Kasumi-1 (cell line): ENCODE data around the gene NELFCD.
"Not testable (repeated sequence)": the region's sequence is repeated elsewhere in the genome, so short reads cannot be mapped to it uniquely, and the experiment has no call there.

Source experiments
- DNase-seq, 2 experiments: peaks; one replicate each; lab custom pipeline; 2025; lab: John Stamatoyannopoulos, UW

NELFCD gene

DNA sequence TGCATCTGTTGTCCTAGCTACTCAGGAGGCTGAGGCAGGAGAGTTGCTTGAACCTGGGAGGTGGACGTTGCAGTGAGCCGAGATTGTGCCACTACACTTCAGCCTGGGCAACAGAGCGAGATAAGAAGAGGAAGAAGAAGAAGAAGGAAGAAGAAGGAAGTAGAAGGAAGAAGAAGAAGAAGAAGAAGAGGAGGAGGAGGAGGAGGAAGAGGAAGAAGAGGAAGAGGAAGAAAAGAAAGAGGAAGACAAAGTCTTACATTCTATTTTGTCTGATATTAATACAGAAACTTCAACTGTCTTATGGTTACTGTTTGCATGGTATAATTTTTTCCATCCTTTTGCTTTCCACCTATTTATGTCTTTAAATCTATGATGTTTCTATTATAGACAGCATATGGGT, 7.2 kb upstream of the NELFCD start:
- DNase-seq: no peak

DNA sequence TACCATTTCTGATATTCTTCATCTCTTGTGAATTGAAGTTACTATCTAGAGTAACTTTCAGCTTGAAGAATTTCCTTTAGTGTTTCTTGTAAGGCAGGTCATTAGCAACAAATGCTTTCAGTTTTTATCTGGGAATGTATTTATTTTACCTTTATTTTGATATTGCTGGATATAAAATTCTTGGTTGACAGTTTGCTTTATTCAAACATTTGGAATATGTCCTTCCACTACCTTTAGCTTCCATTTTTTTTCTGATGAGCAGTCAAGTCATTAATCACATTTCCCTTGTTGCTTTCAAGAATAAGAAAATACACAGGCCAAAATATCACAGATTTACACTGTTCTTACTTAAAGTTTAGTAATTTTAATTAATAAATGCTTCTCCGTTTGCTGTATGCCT, 5.7 kb upstream of the NELFCD start:
- no peak for DNase-seq

DNA sequence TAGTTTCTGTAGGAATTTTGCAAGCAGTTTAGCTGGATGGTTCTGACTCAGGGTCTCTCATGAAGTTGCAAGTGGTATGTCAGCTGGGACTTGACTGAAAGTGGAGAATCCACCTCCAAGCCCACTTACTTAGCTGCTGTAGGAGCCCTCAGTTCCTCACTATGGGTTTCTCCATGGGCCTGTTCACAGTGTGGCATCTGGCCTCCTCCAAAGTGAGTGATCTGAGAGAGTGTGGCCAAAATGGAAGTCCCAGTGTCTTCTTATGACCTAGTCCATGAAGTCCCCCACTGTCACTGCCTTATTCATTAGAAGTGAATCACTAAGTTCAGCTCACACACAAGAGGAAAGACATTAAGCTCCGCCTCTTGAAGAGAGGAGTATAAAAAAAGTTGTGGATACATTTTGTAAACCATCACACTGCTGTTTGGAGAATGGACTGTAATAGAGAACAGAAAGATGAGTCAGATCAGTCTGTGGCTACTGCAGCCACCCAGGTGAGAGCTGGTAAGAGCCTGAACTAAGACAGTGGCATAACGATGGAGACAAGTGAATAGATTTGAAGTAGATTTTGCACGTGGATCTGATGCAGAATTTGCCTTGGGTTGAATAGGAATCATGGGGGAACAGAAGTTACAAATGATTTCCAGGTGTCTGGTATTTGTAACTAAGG, 4.9 kb upstream of the NELFCD start:
- DNase-seq: no peak

DNA sequence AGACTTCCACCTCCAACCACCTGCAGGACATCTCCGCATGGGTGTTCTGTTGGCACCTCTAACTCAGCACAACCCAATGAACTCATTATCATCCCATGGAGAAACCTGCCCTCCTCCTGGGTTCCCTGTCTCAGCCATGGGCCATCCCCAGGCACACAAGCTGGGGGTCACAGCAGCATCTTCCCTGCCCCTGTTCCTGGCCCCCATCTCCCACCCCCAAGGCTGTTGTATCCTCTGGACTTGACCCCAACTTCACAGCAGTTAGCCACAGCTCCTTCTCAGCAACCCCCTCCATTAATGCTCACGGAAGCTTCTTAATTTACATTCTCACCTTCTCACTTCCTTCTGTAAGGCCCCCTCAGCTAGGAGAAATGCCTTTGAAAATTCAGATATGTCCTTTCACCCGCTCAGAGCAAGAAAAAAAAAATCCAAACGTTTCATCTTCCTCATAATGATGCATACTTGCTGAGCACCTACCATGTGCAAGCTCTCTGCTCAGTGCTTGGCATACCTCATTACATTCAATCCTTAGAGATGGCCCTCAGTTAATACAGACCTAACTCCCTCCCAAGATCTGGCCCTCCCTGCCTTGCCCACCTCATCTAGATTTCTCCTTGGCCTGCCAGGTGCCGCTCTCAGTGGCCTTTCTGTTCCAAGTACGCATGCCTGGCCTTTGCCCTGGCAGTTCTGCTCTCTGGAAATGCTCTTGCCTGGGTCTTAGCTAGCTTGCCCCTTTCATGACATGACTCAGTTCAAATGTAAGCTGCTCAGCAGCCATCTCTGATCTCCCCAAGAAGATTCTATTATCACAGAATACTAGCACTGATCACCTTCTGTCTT, 2.5 kb upstream of the NELFCD start:
- DNase-seq: no peak

DNA sequence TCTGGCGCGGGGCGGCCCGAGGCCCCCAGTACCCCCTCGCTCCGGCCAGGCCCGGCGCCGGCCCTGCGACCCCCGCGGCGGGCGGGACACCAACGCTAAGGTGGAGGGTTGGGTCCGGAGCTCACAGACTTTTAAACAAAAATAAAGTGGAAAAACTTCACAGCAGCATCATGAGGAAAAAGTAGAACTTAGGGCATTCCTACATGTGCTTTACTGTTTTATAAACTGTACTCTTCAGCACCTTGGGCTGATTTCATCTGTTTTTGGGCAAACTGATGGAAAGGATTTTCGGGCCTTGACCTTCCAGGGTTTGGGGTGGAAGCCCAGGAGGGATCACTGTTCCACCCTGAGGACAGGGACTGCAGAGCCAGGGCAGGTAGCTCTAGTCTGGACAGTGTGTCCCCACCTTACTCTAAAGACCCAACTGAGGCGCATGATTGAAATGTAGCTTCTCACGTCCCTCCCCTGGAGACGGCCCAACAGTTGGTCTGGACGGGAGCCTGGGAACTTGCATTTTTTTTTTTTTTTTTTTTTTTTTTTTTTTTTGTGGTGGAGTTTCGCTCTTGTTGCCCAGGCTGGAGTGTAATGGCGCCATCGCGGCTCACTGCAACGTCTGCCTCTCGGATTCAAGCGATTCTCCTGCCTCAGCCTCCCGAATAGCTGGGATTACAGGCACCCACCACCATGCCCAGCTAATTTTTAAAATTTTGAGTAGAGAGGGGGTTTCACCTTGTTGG, 740 bp downstream of the NELFCD start:
- DNase-seq: peak in 1 of 2 experiments; percentile 45

DNA sequence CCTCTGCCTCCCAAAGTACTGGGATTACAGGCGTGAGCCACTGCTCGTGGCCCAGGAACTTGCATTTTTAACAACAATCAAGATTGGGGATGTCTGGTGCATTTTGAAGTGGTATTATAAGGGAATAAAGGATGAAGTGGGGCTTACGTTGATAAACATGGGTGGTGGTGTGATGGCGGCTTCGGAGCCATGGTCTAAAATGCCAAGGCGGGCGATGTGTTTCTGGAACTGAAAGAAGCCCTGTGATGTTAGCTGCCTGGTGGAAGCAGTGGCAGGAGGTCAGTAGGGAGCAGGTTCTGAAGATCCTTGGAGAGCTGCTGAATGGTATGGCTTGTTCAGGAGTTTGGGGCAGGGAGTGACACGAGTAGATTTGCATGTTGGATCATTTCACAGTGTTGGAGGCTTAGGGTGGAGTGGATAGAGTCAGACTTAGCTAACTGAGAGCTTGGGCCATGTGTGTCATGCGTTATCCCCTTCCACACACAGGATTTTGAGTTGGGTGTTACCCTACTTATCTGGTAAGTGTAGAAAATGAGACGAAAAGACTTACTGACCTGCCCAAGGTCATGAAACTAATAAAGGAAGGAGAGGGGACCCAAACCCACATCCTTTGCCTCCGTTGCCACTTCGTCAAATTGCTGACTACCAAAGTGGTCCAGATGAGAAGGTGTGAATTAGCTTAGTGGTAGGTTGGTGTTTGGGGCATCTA, 1.5 kb downstream of the NELFCD start:
- DNase-seq: no peak

DNA sequence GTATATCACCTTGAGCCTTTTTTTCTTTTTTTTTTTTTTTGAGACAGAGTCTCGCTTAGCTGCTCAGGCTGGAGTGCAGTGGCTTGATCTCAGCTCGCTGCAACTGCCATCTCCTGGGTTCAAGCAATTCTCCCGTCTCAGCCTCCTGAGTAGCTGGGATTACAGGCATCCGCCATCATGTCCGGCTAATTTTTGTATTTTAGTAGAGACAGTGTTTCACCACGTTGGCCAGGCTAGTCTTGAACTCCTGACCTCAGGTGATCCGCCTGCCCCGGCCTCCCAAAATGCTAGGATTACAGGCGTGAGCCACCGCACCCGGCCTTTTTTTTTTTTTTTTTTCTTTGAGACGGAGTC, 2.0 kb downstream of the NELFCD start:
- not testable (repeated sequence) for DNase-seq

DNA sequence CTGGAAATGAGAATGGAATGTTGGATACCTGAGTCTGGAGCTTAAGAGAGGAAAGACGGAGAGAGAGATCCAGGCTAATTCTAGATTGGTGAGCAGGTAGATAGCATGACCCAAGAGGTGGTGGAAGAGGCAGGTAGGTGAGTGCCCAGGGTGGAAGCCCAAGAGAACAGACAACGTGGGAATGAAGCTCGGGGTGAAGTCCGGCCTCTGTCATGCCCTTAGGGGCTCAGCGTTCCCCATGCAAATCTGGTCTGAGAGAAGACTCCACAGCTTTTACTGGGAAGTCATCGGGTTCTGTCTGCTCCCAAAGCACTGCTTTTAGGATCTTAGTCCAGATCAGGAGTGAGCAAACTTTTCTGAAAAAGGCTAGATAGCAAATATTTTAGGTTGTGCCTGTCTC, 3.6 kb downstream of the NELFCD start:
- DNase-seq: no peak

DNA sequence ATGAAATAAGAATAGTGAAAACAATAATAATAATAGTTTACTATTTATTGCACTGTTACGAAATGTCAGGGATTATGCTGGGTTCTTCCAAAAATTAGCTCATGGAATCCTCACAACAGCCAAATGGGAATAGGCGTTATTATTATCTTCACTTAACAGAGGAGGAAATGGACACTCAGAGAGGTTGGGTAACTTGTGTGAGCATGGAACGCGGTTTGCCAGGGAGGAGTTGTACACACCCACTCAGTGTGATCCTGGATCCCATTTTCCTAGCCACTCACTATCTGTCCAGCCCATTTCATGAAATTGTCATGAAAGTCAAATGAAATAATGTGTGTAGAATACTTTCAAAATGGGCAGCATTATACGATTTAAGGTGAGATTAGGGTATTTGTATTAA, 4.6 kb downstream of the NELFCD start:
- DNase-seq: no peak

DNA sequence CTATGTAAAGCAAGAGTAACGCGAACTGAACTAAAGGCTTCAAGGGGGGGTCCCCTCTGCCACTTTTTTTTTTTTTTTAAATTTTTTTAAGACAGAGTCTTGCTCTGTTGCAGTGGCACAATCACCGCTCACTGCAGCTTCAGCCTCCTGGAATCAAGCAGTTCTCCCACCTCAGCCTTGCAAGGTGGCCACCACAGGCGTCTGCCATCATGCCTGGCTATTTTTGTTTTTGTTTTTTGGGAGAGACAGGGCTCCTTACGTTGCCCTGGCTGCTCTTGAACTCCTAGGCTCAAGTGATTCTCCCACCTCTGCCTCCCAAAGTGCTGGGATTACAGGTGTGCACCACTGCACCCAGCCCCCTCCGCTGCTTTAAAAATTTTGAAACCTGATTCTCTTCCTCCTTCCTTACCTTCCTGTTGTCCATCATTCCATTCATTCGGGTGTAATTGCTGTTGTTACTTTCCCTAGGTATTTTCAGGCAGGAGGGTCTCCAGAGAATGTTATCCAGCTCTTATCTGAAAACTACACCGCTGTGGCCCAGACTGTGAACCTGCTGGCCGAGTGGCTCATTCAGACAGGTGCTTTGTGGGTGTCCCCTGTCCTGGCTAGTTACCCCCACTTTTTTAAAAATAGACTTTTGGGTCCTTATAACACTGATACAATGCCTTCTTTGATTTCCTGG, 5.4 kb downstream of the NELFCD start:
- no peak for DNase-seq

DNA sequence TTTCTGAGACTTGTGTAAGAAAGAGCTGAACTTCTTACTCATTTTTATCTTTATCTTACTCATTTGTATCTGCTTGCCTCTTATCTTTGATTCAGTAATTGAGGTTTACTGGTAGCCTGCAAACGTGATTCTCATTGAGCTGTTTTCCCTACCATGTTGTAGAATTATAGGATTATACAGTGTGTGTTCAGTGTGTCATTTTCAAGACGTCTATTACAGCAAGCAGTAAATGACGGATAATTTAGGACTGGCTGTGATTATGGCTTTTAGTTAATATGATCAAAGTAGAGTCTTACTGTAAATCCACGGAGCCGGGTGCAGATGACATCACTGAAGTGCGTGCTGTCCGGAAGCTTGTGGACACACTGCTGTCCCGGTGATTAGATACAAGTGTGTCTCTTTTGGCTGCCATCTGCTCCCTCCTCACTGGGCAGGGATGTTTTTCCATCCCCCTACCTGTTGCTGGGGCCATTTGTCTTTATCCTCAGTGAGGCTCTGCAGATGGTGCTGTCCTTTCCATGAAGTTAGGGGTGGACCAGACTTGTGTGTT, 6.0 kb downstream of the NELFCD start:
- no peak for DNase-seq

DNA sequence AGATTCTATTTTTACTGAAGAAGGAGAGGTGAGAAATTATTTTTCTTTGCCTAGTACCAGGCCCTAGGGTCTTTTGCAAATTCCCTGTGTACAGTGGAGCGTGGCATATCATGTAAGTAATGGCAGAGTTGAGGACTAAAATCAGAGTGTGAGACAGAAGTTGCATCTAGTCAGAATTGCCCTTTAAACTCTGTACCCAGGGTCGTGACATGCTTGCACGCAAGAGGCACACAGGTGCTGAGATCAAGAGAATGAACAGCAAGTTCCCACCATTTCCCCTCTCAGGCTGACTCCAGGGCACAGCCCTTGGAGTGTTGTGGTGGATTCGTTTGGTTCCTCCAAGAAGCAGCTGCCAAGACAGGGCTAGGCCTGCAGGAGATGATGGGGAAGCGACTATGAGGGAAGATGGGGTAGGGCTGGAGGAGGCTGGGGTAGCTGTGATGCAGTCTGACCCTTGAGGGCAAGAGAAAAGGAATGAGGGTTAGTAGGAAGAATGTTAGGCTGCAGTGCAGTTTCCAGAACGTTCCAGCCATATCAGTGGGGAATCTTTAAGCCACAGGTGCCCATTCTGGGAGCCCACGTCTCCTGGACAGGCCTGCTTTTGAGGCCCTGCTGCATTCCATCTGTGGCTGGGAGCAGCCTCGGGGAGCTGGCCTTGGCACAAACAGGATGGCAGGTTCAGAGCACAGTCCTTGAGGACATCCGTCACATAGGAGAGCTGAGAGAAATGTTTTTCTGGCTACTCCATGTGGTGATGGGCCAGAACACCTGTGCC, 6.9 kb downstream of the NELFCD start:
- DNase-seq: no peak

DNA sequence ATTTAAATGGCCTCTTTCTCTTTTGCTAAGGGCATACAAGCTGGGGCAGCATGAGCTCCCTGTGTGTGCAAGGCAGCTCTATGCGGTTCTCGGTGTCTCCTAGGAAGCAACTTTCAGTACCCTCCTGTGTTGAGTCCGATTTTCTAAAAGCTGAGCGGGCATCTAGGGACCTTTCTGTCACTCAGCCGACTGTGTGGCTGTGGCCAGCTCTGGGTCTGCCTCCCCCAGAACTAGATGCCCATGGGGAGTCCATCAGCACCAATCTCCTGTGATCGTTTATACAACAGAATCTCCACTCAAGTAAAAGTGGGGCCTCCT, 7.5 kb downstream of the NELFCD start:
- DNase-seq: no peak

DNA sequence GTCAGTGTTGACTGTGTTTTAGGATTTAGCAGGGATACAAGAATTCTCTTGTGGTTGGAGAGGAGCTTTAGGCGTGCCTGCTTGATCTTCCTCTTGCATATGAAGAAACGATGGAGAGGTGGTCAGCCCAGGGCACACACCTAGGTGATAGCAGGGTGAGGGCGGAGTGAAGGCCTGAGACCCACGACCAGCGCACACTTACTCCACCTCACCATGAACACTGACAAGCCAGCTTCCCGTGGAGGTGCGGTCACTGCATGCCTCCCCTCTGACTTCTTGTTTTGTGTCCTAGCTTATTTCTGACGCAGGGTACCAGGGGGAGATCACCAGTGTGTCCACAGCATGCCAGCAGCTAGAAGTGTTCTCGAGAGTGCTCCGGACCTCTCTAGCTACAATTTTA, 8.1 kb downstream of the NELFCD start:
- no peak for DNase-seq

DNA sequence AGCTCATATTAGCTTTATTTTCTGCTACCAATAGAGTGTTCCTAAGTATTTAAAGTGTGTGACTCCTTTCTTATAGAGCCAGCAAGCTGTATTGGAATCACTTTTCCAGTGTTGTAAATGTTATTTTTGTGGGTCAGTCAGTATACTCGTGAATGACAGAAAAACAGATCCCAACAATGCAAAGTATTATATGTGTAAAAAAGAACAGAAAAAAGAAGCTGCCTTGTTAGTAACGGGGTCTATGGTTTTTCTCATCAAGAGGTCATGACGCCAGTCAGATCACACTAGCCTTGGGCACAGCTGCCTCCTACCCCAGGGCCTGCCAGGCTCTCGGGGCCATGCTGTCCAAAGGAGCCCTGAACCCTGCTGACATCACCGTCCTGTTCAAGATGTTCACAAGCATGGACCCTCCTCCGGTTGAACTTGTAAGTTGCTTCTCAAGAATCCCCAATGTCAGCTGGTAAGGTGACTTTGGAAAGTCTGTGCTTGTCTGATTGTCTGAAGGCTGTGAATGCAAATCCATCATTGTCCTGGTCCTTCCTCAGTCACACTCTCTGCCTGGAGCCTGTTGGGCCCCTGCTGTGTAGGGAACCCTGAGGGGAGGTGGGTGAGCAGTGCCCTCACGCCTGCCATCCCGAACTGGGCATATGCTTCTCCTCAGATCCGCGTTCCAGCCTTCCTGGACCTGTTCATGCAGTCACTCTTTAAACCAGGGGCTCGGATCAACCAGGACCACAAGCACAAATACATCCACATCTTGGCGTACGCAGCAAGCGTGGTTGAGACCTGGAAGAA, 9.8 kb downstream of the NELFCD start:
- DNase-seq: no peak

DNA sequence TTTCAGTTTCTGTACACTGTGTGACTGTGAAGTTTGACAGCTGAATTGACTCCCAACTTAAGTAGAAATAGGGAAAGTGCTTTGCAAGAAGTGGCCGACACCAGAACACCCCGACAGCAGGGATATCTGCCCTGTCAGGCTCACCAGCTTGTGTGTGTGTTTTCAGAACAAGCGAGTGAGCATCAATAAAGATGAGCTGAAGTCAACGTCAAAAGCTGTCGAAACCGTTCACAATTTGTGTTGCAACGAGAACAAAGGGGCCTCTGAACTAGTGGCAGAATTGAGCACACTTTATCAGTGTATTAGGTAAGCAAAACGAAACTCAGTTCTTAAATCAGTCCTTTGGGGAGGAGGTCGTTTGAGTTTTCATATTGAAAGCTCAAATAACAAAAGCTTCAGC, 10.7 kb downstream of the NELFCD start:
- no peak for DNase-seq

DNA sequence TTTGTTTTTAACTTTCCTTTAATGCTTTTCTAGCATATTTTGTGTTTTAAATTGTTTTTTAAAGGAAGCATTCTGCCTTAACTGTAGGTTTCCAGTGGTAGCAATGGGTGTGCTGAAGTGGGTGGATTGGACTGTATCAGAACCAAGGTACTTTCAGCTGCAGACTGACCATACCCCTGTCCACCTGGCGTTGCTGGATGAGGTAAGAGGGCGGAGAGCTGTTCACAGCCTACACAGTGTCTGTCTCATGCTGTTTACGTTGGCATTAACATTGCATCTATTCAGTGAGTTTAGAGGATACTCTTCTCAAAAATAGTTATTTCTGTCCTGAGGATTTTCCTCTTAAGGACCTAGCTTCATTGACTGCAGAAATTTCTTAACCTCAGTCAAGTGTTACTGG, 11.9 kb downstream of the NELFCD start:
- no peak for DNase-seq

DNA sequence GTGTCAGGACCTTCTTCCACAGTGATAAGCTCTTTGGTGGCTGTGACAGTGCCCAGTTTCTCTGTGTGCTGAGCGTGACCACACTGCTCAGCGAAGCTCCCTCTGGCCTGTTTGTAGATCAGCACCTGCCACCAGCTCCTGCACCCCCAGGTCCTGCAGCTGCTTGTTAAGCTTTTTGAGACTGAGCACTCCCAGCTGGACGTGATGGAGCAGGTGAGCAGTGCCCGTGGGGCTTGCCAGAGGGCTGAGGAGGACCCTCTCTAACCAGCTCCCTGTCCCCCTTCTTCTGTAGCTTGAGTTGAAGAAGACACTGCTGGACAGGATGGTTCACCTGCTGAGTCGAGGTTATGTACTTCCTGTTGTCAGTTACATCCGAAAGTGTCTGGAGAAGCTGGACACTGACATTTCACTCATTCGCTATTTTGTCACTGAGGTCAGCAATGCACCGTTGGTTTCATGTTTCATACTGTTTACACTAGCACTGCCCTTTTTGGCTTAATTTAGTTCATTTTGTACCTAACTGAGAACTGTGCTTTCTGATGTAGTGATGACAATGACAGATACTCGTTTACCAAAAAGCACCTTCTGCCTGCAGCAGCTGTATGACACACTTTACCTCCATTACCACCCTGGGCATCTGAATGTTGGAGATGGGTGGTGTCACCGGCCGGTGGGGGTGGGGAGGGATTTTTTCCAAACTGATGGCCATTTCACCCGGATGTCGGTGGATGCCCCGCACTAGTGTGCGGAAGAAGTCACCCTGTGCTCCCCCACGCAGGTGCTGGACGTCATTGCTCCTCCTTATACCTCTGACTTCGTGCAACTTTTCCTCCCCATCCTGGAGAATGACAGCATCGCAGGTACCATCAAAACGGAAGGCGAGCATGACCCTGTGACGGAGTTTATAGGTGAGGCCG, 12.5 kb downstream of the NELFCD start:
- no peak for DNase-seq
